ENCODE results near the gene FNDC3B. TPM values are rescaled to one million over a fixed set of nuclear protein-coding genes. Genes with fewer than 3 reads are reported as not detected.
"Not testable (repeated sequence)": the region's sequence is repeated elsewhere in the genome, so short reads cannot be mapped to it uniquely, and the experiment has no call there.

Gene FNDC3B
- total and polyA plus RNA-seq, 2 donors: 11.0 to 11.9 TPM

- Histone ChIP-seq H3K27ac (ENCODE audit: low read depth in 1 of 2, low read length in 1 of 2) (no peak overlapping the region), H3K4me3 (ENCODE audit: low read length in 2 of 2) (no peak overlapping the region), H3K27me3 (ENCODE audit: control insufficient read depth in 2 of 2, insufficient read depth in 1 of 2, low read length in 1 of 2) (no peaks in the 10 kb centered on the region), H3K9me3 (ENCODE audit: control insufficient read depth in 2 of 2, insufficient read depth in 1 of 2, low read length in 1 of 2) (peaks cover 0 to 7% of the 10 kb centered on the region in 2 donors), H3K4me1 (ENCODE audit: control insufficient read depth in 2 of 2, insufficient read depth in 2 of 2, low read length in 2 of 2) (no peaks in the 10 kb centered on the region), H3K36me3 (ENCODE audit: control insufficient read depth in 2 of 2, insufficient read depth in 2 of 2, low read length in 1 of 2) (no peaks in the 10 kb centered on the region)
- DNase-seq (ENCODE audit: low read depth in 6 of 9, low spot score in 9 of 9): no peak
- WGBS: 95% methylated on average over 2 of the region's 2 CpGs
These were observed 205.9 kb downstream of the FNDC3B start for GRCh38 chr3:172245241-172245640.

GRCh38 chr3:172246107-172246844 lies 206.9 kb downstream of the FNDC3B start:
- Histone ChIP-seq H3K27ac (ENCODE audit: low read depth in 1 of 2, low read length in 1 of 2) (no peak overlapping the region), H3K27me3 (ENCODE audit: control insufficient read depth in 2 of 2, insufficient read depth in 1 of 2, low read length in 1 of 2) (no peaks in the 10 kb centered on the region), H3K4me3 (ENCODE audit: low read length in 2 of 2) (no peak overlapping the region), H3K36me3 (ENCODE audit: control insufficient read depth in 2 of 2, insufficient read depth in 2 of 2, low read length in 1 of 2) (no peaks in the 10 kb centered on the region), H3K4me1 (ENCODE audit: control insufficient read depth in 2 of 2, insufficient read depth in 2 of 2, low read length in 2 of 2) (no peaks in the 10 kb centered on the region), H3K9me3 (ENCODE audit: control insufficient read depth in 2 of 2, insufficient read depth in 1 of 2, low read length in 1 of 2) (peaks cover 0 to 7% of the 10 kb centered on the region in 2 donors)
- WGBS: 91% methylated on average over 10 of the region's 10 CpGs
- no peak for DNase-seq (ENCODE audit: low read depth in 6 of 9, low spot score in 9 of 9)

GRCh38 chr3:172247525-172248274 lies 208.3 kb downstream of the FNDC3B start:
- Histone ChIP-seq H3K27me3 (ENCODE audit: control insufficient read depth in 2 of 2, insufficient read depth in 1 of 2, low read length in 1 of 2) (no peaks in the 10 kb centered on the region), H3K4me1 (ENCODE audit: control insufficient read depth in 2 of 2, insufficient read depth in 2 of 2, low read length in 2 of 2) (no peaks in the 10 kb centered on the region), H3K9me3 (ENCODE audit: control insufficient read depth in 2 of 2, insufficient read depth in 1 of 2, low read length in 1 of 2) (no peaks in the 10 kb centered on the region), H3K27ac (ENCODE audit: low read depth in 1 of 2, low read length in 1 of 2) (no peak overlapping the region), H3K36me3 (ENCODE audit: control insufficient read depth in 2 of 2, insufficient read depth in 2 of 2, low read length in 1 of 2) (no peaks in the 10 kb centered on the region), H3K4me3 (ENCODE audit: low read length in 2 of 2) (no peak overlapping the region)
- no peak for DNase-seq (ENCODE audit: low read depth in 6 of 9, low spot score in 9 of 9)
- WGBS: 98% methylated on average over 13 of the region's 13 CpGs

GRCh38 chr3:172249039-172249438 lies 209.7 kb downstream of the FNDC3B start:
- Histone ChIP-seq H3K9me3 (ENCODE audit: control insufficient read depth in 2 of 2, insufficient read depth in 1 of 2, low read length in 1 of 2) (no peaks in the 10 kb centered on the region), H3K4me3 (ENCODE audit: low read length in 2 of 2) (no peak overlapping the region), H3K4me1 (ENCODE audit: control insufficient read depth in 2 of 2, insufficient read depth in 2 of 2, low read length in 2 of 2) (no peaks in the 10 kb centered on the region), H3K27me3 (ENCODE audit: control insufficient read depth in 2 of 2, insufficient read depth in 1 of 2, low read length in 1 of 2) (no peaks in the 10 kb centered on the region), H3K36me3 (ENCODE audit: control insufficient read depth in 2 of 2, insufficient read depth in 2 of 2, low read length in 1 of 2) (no peaks in the 10 kb centered on the region), H3K27ac (ENCODE audit: low read depth in 1 of 2, low read length in 1 of 2) (no peak overlapping the region)
- no peak for DNase-seq (ENCODE audit: low read depth in 6 of 9, low spot score in 9 of 9)
- 95% methylated on average over 1 of the region's 1 CpG for WGBS

GRCh38 chr3:172251211-172251610 lies 211.8 kb downstream of the FNDC3B start:
- no peaks in the 10 kb centered on the region for H3K9me3 ChIP-seq (ENCODE audit: control insufficient read depth in 2 of 2, insufficient read depth in 1 of 2, low read length in 1 of 2)
- no peak overlapping the region for H3K27ac ChIP-seq (ENCODE audit: low read depth in 1 of 2, low read length in 1 of 2)
- WGBS: over 99% methylated on average over 13 of the region's 13 CpGs
- H3K27me3 ChIP-seq (ENCODE audit: control insufficient read depth in 2 of 2, insufficient read depth in 1 of 2, low read length in 1 of 2): no peaks in the 10 kb centered on the region
- no peaks in the 10 kb centered on the region for H3K4me1 ChIP-seq (ENCODE audit: control insufficient read depth in 2 of 2, insufficient read depth in 2 of 2, low read length in 2 of 2)
- no peaks in the 10 kb centered on the region for H3K36me3 ChIP-seq (ENCODE audit: control insufficient read depth in 2 of 2, insufficient read depth in 2 of 2, low read length in 1 of 2)
- H3K4me3 ChIP-seq (ENCODE audit: low read length in 2 of 2): no peak overlapping the region
- no peak for DNase-seq (ENCODE audit: low read depth in 6 of 9, low spot score in 9 of 9)

- Histone ChIP-seq H3K9me3 (ENCODE audit: control insufficient read depth in 2 of 2, insufficient read depth in 1 of 2, low read length in 1 of 2) (no peaks in the 10 kb centered on the region), H3K27ac (ENCODE audit: low read depth in 1 of 2, low read length in 1 of 2) (no peak overlapping the region), H3K4me1 (ENCODE audit: control insufficient read depth in 2 of 2, insufficient read depth in 2 of 2, low read length in 2 of 2) (no peaks in the 10 kb centered on the region), H3K36me3 (ENCODE audit: control insufficient read depth in 2 of 2, insufficient read depth in 2 of 2, low read length in 1 of 2) (no peaks in the 10 kb centered on the region), H3K4me3 (ENCODE audit: low read length in 2 of 2) (no peak overlapping the region), H3K27me3 (ENCODE audit: control insufficient read depth in 2 of 2, insufficient read depth in 1 of 2, low read length in 1 of 2) (no peaks in the 10 kb centered on the region)
- DNase-seq (ENCODE audit: low read depth in 6 of 9, low spot score in 9 of 9): no peak
- 96% methylated on average over 5 of the region's 5 CpGs for WGBS
These were observed 213.8 kb downstream of the FNDC3B start for GRCh38 chr3:172253200-172253599.

GRCh38 chr3:172254542-172254941 lies 215.2 kb downstream of the FNDC3B start:
- Histone ChIP-seq H3K4me1 (ENCODE audit: control insufficient read depth in 2 of 2, insufficient read depth in 2 of 2, low read length in 2 of 2) (no peaks in the 10 kb centered on the region), H3K27me3 (ENCODE audit: control insufficient read depth in 2 of 2, insufficient read depth in 1 of 2, low read length in 1 of 2) (no peaks in the 10 kb centered on the region), H3K36me3 (ENCODE audit: control insufficient read depth in 2 of 2, insufficient read depth in 2 of 2, low read length in 1 of 2) (no peaks in the 10 kb centered on the region), H3K4me3 (ENCODE audit: low read length in 2 of 2) (no peak overlapping the region), H3K9me3 (ENCODE audit: control insufficient read depth in 2 of 2, insufficient read depth in 1 of 2, low read length in 1 of 2) (no peaks in the 10 kb centered on the region), H3K27ac (ENCODE audit: low read depth in 1 of 2, low read length in 1 of 2) (no peak overlapping the region)
- DNase-seq (ENCODE audit: low read depth in 6 of 9, low spot score in 9 of 9): no peak
- whole genome bisulfite sequencing: 99% methylated on average over 1 of the region's 1 CpG

GRCh38 chr3:172255321-172255720 lies 215.9 kb downstream of the FNDC3B start:
- H3K9me3 ChIP-seq (ENCODE audit: control insufficient read depth in 2 of 2, insufficient read depth in 1 of 2, low read length in 1 of 2); H3K4me1 ChIP-seq (ENCODE audit: control insufficient read depth in 2 of 2, insufficient read depth in 2 of 2, low read length in 2 of 2); H3K4me3 ChIP-seq (ENCODE audit: low read length in 2 of 2); H3K27ac ChIP-seq (ENCODE audit: low read depth in 1 of 2, low read length in 1 of 2); H3K36me3 ChIP-seq (ENCODE audit: control insufficient read depth in 2 of 2, insufficient read depth in 2 of 2, low read length in 1 of 2); DNase-seq (ENCODE audit: low read depth in 6 of 9, low spot score in 9 of 9); H3K27me3 ChIP-seq (ENCODE audit: control insufficient read depth in 2 of 2, insufficient read depth in 1 of 2, low read length in 1 of 2): not testable (repeated sequence)
- 93% methylated on average over 10 of the region's 10 CpGs for WGBS

GRCh38 chr3:172256101-172256734 lies 216.8 kb downstream of the FNDC3B start:
- Histone ChIP-seq H3K4me3 (ENCODE audit: low read length in 2 of 2) (no peak overlapping the region), H3K27ac (ENCODE audit: low read depth in 1 of 2, low read length in 1 of 2) (no peak overlapping the region), H3K9me3 (ENCODE audit: control insufficient read depth in 2 of 2, insufficient read depth in 1 of 2, low read length in 1 of 2) (no peaks in the 10 kb centered on the region), H3K27me3 (ENCODE audit: control insufficient read depth in 2 of 2, insufficient read depth in 1 of 2, low read length in 1 of 2) (no peaks in the 10 kb centered on the region), H3K36me3 (ENCODE audit: control insufficient read depth in 2 of 2, insufficient read depth in 2 of 2, low read length in 1 of 2) (no peaks in the 10 kb centered on the region), H3K4me1 (ENCODE audit: control insufficient read depth in 2 of 2, insufficient read depth in 2 of 2, low read length in 2 of 2) (no peaks in the 10 kb centered on the region)
- WGBS: over 99% methylated on average over 2 of the region's 2 CpGs
- no peak for DNase-seq (ENCODE audit: low read depth in 6 of 9, low spot score in 9 of 9)

All from thymus (tissue), 11 donors.